ENCODE data around the gene IFT27.

DNA sequence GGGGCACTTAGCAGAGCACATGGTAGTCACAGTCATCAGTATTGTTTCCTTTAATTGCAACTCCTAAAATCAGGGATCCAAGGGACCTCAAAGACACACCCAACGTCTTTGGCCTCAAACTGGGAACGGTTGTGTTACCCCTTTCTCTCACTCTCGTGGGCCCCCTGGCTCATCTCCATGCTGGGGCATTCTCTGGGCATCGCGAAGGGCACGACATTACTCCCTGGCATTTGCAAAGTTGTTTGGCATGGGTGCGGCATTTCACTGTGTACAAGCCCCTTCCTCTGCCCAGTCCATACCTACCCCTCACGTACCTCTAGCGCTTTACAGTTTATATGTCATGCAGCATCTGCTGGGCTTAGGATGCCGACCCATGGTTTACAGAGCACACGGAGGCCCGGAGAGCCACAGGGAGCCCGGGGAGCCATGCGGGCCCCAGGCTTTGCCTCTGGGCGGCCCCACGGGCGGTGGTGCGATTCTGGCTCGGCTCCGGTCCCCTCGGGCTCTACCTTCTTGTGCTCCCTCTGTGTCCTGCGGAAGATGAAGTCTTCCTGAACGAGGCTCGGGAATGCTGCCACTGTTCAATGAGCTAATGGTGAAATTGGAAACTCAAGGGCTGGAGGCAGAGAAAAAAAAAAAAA, 50.4 kb downstream of the IFT27 start:
- TF ChIP-seq, protein P1, sequence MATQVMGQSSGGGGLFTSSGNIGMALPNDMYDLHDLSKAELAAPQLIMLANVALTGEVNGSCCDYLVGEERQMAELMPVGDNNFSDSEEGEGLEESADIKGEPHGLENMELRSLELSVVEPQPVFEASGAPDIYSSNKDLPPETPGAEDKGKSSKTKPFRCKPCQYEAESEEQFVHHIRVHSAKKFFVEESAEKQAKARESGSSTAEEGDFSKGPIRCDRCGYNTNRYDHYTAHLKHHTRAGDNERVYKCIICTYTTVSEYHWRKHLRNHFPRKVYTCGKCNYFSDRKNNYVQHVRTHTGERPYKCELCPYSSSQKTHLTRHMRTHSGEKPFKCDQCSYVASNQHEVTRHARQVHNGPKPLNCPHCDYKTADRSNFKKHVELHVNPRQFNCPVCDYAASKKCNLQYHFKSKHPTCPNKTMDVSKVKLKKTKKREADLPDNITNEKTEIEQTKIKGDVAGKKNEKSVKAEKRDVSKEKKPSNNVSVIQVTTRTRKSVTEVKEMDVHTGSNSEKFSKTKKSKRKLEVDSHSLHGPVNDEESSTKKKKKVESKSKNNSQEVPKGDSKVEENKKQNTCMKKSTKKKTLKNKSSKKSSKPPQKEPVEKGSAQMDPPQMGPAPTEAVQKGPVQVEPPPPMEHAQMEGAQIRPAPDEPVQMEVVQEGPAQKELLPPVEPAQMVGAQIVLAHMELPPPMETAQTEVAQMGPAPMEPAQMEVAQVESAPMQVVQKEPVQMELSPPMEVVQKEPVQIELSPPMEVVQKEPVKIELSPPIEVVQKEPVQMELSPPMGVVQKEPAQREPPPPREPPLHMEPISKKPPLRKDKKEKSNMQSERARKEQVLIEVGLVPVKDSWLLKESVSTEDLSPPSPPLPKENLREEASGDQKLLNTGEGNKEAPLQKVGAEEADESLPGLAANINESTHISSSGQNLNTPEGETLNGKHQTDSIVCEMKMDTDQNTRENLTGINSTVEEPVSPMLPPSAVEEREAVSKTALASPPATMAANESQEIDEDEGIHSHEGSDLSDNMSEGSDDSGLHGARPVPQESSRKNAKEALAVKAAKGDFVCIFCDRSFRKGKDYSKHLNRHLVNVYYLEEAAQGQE (IDR thresholded peaks at IDR 0.05; ENCODE audit: insufficient read depth in 1 of 2, low read depth in 2 of 2, low read length in 2 of 2) = no peak
- TF ChIP-seq POLR2AphosphoS5 (IDR thresholded peaks at IDR 0.05; ENCODE audit: low read depth, low read length) = no peak
- TF ChIP-seq FOXP2 (optimal IDR thresholded peaks at IDR 0.05; ENCODE audit: borderline replicate concordance, extremely low read depth, extremely low read length, insufficient read depth) = no peak
- TF ChIP-seq SIN3A (IDR thresholded peaks at IDR 0.05; ENCODE audit: borderline replicate concordance, insufficient read depth, low read length) = no peak
